HG03571 (cell line): ENCODE data around the gene B4GALNT4.
"Not testable (repeated sequence)": the region's sequence is repeated elsewhere in the genome, so short reads cannot be mapped to it uniquely, and the experiment has no call there.

Source experiments
- ATAC-seq: cut with Tn5 transposase; IDR thresholded peaks from one replicate; pipeline ENCODE4 v1.9.1; 2021; ENCODE audit not compliant: unreplicated experiment

B4GALNT4 gene

GRCh38 chr11:357582-357981 is 11.7 kb upstream of the B4GALNT4 start:
- no peak for ATAC-seq

- no peak for ATAC-seq
Observed at GRCh38 chr11:358129-358800, 11.0 kb upstream of the B4GALNT4 start.

GRCh38 chr11:359181-359714 is 10.1 kb upstream of the B4GALNT4 start:
- ATAC-seq, result no peak

GRCh38 chr11:360326-361280 is 8.7 kb upstream of the B4GALNT4 start:
- no peak for ATAC-seq

- ATAC-seq, result no peak
Observed at GRCh38 chr11:362642-363442, 6.5 kb upstream of the B4GALNT4 start.

- not testable (repeated sequence) for ATAC-seq
Observed at GRCh38 chr11:363443-363805, 5.9 kb upstream of the B4GALNT4 start.

GRCh38 chr11:363948-364761 is 5.1 kb upstream of the B4GALNT4 start:
- ATAC-seq, result no peak

GRCh38 chr11:364991-365725 is 4.1 kb upstream of the B4GALNT4 start:
- no peak for ATAC-seq

GRCh38 chr11:365831-366230 is 3.5 kb upstream of the B4GALNT4 start:
- ATAC-seq, result no peak

- no peak for ATAC-seq
Observed at GRCh38 chr11:367956-368413, 1.3 kb upstream of the B4GALNT4 start.

GRCh38 chr11:368414-369335 is 624 bp upstream of the B4GALNT4 start:
- no peak for ATAC-seq

GRCh38 chr11:370070-370941 is 1.0 kb downstream of the B4GALNT4 start:
- ATAC-seq, result no peak

- no peak for ATAC-seq
Observed at GRCh38 chr11:371051-371450, 1.8 kb downstream of the B4GALNT4 start.

GRCh38 chr11:371716-372590 is 2.7 kb downstream of the B4GALNT4 start:
- ATAC-seq, result no peak

- no peak for ATAC-seq
Observed at GRCh38 chr11:372809-373715, 3.8 kb downstream of the B4GALNT4 start.
